Activated gamma-delta T cell treated with Interleukin-2 at 50 U/mL for 16 hours (primary cell): ENCODE data around the gene SEC14L1.
A peak's percentile ranks its signal among the peaks of the same experiment; 100 is the strongest.

Experiments
- DNase-seq: peaks from one replicate; pipeline ENCODE4 v3.0.0-alpha.2; 2020

The SEC14L1 gene

DNA sequence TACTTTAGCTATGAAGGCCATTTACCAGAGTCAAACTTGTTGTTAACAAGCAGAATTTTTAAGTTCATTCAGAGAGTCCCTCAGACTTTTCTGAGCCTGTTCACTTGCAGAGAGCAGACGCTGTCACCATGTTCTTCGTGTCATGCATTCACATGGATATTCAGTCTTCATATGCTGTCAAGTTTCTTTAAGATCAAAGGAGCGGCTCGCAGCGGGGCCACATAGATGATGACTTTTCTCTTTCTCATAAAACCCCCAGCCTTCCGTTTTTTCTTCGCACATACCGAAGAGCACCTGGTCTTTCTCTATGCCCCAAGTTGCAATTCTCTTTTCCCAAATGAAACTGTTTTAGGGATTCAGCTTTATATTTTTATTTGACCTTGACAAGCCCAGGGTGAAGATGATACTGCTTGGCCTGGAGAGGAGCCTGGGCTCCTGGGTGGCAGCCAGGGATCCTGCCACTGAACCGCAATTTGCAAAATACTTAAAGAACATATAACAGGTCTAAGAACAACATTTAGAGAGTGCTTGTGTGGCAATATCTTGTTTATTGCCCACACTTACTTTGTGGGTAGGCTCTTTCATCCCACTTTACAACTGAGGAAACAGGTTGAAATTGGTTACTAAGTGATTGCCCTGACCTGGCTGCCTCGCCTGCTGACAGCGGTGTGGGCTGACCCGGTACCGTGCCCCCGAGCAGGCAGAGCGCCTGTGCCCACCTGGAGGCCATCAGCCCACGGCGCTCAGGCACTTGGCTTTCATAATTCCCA, 22.9 kb downstream of the SEC14L1 start:
- DNase-seq, result no peak

DNA sequence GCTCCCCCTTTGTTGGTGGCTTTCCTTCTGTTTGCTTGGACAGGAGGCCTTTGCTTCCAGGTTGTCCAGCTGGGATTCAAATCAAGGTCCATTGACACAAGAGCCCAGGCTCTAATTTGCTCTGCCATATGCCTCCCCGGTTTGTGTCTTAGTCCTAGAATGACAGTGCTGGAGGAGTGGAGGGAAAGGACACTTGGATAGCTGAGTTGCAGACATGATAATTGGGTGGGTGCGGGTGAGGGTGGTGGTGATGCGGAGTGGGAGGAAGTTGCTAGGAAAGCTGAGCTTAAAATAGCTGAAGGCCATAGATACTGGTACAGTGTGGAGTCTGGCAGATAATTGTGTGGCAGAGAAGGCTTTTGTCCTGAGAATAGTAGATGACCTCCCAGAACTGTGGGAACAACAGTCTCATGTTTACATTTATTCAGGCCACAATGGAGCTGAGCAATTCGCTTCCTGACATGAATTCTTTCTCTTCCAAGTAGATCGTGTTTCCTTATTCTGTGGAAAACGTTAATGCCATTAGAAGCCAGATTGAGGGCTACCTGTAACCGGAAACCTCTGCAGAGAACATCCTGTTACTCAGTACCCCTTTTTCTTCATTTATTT, 23.8 kb downstream of the SEC14L1 start:
- no peak for DNase-seq

DNA sequence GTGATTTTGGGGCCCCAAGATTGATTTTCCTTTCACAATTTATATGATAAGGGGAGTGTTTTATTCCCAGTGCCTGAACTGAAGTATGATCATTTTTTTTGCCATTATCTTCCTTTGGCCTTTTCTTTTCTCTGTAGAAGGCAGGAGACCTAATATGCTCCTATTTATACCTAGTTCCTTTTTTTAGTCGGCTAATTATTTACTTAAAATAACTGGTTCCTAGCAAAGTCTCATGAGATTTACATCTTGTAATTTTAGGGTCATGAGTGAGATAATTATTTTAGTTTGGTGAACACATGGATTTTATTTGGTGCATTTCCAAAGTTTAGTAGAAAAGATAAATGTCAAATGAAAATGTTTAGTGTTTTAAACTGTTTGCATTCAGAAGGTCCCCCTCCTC, 24.8 kb downstream of the SEC14L1 start:
- DNase-seq, result no peak

DNA sequence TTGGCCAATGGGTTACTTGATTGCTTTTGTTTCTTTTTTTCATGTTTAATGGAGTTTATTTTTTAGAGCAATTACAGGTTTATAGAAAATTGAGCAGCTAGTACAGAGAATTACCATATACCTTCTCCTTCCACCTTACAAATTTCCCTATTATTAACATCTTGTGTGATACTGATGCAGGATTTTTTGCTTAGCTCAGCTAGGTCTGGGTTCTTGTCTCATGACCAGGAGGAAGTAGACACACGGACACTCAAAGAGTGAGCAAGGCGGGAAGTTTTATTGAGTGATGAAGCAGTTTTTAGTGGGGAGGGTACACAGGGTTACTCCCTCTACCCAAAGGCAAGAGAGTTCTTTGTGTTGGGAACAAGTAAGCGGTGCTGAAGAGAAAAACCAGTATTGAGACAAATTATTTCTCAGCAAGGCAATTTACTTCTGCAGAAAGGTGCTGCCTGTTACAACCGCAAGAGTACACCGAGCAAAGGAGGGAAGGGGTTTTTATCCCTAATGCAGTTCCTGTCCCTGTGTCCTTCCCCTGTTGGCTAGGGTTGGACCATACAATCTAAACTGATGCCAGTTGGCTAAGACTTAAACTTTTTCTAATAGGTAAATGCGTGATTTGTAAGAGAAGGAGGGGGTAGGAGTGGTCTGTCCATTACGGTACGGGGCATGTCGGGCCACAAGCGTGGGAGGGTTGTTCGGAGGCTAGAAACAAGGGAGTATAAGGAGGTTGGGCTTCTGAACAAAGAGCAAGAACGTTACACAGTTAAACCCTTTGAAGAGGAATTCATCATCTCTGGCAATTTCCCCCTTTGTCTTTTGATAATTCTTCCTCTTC, 26.9 kb downstream of the SEC14L1 start:
- DNase-seq, result no peak

DNA sequence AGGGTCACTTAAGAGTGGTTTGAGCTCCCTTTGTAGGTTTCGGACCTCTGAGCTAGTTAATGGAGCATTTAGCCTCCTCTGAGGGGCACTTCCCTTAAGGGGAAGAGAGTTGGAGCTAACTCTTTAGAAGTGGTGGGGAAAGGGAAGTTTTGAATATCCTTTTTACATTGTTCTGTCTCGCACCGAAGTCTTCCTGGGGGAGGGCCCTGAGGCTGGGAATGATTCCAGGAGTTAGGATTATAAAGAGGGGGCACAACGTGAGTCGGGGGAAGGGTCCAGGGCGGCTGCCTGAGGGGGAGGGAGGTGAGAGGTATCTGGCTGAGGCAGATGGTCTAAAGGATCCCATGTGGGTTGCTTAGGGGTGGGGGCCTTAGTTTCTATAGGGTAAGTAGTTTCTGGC, 32.3 kb downstream of the SEC14L1 start:
- DNase-seq, result no peak

DNA sequence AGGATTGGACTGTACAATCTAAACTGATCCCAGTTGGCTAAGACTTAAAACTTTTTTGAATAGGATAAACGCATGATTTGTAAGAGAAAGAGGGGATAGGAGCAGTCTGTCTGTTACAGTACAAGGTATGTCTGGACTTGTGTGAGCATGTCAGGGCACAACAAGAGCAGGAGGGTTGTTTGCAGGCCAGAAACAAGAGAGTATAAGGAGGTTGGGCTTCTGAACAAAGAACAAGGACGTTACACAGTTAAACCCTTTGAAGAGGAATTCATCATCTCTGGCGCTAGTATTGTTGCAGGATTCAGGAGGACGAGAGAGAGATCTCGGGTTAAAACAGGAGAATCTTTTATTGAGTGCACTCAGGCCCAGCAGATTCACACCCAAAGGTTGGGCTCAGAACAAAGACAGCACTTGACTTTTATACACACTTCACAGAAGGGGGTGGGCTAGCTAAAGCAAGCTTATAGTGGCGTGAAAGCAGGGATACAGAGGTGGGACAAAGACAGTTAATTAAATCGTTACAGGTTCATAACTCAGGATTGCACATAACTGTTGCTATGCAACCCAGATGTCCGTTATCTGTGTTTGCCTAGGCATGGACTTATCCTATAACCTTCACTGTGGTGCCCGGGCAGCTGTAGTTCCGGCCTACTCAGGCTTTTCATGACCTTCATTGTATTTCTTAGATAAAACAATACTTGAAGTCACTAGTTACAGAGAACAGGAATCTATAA, 34.3 kb downstream of the SEC14L1 start:
- DNase-seq, result no peak

DNA sequence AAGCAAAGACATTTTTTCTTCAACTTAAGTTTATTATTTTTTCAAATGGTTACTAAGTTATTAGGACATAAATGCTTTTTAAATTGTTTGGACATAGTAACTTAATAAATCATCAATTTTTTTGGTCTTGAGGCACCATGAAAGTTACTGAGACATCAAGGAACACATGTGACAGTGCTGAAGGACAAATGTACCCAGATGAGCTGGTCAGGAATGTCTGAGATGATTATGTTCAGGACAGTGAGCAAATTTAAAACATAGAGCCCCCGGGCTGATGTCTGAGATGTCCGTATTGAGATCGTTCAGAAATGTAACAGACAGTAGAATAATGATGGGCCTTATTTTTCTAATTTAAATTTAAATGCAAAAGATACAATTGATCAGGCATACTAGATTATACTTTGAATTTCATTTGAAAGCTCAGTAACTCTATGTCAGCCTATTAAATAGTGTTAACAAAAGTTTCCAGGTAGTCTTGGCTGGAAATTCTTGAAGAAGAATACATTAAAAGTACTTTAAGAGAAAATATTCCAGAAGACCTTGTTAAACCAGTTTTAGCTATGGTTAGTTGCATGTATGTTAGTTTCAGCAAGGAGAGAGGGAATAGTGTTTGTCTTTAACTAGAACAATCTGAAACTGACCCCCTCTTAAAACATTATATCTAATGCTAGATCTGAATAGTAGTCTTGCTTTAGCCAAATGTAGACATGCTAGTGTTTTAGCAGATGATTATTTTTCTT, 36.4 kb downstream of the SEC14L1 start:
- DNase-seq, result no peak

DNA sequence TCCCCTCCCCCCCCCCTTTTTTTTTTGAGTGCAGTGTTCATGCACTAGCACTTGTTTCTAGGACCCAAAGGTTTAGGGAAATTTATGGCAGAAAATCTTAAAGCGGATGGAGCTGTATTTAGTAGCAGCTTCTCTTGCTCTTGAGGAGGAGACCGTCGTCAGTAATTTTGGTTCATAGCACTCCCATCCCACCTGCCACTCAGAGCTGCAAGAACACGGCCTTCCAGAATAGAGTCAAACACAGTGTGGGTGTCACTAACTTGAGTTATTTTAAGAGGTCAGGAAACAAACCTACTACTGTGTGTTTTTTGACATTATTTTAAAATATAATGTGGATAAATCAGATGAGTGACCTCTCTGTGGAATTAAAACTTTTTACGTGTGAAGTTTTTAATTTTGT, 37.3 kb downstream of the SEC14L1 start:
- no peak for DNase-seq

DNA sequence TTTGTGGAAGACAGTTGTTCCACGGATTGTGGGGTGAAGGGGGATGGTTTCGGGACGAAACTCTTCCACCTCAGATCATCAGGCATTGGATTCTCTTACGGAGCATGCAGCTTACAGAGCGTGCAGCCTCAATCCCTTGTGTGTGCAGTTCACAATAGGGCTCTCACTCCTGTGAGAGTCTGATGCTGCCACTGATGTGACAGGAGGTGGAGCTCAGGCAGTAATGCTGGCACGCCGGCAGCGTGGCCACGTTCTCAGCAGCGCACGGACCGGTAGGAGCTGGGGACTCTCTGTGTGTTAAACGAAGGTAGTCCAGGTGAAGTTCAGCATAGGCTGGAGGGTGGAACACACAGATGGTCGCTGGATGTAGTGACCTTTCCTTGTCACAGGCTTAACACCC, 37.8 kb downstream of the SEC14L1 start:
- no peak for DNase-seq

DNA sequence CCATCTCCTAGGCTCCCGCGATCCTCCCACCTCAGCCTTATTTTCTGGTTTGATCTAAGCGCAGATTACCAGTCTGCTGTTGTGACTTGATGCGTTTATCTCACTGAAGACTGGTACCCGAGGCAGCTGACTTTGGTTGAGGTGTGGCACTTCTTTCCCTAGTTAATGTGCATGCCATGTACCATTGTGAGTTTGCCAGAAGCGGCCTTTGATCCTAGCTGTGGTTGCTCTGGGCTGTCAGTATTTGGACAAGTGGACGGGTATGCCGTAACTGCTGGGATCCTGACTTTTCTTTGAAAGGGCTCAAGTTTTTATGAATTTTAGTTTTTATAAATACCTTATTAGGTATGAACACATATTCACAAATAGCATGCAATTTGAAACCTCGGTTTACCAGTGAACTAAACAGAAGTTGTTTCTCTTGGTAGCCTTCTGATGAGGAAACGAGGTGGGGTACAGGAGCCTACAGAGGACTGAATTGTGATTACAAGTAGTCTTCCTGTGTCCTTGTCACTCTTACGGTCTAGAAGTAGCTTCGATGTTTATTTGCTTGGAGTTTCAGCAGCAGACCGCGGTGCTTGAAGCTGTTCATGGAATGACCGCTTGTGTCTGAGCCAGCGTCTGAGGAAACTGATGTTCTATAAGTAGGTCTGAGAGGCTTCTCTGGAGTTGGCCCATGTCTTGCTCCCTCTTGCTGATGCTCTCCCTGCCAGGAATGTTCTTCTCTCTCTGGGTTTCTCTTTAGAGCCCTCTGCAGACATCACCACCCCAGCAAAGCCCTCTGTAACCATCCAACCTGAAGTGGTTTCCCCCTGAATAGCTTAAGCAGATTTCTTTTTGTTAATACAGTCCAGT, 40.0 kb downstream of the SEC14L1 start:
- DNase-seq, result no peak

DNA sequence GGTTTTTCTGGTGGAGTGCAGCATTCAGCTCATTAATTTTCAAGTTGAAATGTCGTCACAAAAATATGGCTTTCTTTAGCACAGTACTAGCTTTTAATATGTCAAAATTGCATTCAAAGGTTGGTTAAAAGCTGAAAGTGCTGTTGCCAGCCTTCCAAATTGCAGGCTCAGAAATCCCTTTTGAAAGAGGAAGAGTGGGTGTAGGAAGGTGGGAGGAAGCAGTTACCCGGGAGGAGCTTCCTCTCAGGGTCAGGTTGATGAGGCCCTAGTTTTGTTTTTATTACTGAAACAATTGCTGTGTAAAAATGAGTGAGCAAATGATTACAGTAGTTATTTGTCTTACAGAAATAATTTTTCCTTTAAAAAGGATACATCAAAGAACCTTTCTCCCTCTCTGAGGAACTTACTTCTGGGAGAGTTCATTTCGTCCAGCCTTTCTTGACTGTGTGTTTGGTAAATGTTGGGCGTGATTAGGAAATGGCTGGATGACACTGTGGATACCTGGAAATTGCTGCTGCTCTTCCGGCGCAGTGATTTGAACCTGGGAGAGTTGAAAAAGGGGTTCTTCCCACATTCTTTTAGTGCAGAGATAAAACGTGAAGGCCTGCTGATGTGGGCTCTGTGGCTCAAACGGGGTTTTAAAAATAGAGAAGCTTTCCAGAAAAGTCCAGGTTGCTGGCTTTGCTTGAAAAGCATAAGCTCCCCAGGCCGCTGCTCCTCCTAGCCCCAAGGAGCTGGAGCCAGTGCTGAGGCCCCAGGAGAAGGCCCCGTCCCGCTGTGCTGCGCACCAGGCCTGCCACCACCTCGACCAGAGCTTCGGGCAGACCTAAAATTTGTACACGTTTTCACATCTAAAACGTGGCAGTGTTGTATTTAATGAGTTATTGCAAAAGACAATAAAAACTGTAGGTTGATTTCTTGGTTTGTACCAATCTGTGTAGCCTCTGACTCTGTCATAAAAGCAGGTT, 41.7 kb downstream of the SEC14L1 start:
- DNase-seq, result no peak

DNA sequence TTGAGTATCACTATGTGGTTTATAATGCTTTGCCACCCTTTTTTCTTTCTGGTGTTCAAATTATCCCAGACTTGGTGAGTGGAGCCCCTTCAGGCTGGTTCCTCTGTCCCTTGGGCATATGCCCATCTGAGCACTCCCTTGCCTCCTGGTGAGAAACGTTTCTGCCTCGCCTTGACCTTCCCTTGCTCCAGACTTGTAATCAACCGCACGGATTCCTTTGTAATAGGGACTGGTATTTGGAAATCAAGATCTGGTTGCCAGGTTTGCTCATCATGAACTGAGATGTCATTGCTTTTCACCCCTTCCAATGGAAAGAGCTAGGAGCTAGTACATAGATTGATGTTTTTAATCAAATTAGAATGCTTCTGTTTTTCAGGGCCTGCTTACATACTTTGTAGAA, 43.7 kb downstream of the SEC14L1 start:
- DNase-seq, result no peak

DNA sequence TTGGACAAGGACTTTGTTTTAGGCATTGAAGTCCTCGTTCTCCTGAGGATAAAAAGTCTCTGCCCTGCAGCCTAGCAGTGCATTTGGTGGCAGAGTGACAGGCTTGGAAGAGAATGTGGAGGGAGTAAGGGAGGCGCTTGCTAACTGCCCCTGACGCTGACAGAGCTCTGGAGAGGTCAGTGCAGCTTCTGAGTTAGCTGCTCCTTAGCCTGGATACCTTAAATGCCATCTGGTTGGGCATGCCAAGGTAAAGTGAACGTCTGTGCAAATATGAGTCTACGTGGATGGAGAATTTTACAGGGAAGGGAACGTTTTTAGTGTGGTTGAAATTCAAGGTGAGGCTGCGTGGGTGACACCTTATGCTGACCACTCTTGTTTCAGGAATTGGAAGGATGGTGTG, 44.4 kb downstream of the SEC14L1 start:
- DNase-seq, result no peak

DNA sequence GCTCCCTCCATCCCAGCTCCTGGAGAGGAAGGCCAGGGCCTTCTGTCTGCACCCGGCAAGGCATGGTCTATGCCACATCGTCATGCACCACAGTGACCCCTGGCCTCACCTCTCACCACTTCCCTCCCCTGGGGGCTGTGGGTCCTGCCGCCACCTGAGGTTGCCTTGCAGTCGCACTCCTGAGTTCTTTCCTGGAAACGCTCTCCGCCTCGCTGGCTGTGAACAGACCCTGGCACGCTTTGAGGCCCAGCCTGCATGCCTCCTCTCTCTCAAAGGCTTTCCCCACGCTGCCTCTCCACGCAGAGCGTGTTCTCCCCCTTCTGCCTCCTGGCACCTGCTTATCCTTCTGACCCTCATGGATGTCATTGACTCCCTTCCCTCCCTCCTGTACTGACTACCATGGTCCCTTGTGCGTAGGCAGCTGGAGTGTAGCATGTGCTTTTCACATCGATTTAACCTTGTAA, 45.4 kb downstream of the SEC14L1 start:
- DNase-seq, result peak; percentile 33

DNA sequence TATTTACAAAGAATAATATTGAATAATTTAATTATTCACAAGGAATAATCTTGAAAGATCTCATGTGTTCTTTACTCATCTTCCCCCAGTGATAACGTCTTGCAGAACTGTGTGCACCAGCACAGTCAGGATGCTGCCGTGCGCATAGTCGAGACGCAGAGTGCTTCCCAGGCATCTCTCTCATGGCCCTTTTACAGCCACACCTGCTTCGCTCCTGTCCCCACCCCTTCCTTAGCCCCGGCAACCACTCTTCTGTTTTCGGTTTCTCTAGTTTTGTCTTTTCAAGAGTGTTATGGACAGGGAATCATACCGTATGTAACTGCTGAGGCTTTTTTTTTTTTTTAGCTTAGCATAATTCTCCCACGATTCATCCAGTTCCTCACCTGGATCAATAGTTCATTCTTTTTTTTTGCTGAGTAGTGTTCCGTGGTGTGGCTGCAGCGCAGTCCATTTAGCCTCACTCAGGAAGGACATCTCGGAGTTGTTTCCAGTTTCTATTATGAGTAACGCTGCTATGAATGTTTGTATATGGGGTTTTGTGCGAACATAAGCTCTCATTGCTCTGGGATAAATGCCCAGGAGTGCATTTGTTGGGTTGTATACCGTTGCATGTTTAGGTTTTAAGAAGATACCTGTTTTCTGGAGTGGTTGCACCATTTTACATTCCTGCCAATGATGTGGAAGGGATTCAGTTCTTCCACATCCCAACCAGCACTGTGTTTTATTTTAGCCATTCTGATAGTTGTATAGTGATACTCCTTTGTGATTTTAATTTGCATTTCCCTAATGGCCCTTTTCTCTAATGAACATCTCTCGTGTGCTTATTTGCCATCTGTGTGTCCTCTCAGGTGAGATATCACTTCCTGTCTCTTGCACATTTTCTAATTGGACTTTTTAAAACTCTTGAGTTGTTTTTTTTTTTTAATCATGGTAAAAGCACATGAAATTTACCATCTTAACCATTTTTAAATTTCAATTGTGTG, 47.6 kb downstream of the SEC14L1 start:
- DNase-seq, result no peak

DNA sequence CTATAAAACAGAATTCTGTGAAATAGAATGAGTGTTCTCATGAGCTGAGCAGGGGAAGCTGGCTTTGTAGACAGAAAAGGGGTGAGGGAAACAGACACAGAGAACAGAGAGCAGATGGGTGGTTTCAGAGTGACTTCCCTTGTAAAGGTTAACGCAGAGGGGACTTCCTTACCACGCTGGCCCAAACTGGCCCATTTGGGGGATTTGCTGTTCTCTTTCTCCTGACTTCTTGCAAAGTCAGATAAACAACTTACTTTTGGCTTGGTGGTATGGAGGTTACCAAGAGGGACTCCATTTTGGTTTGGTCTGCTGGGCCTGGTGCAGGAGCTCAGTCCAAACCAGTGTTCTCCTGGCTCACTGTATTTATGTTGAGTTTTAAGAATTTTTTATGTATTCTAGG, 48.4 kb downstream of the SEC14L1 start:
- DNase-seq, result no peak

DNA sequence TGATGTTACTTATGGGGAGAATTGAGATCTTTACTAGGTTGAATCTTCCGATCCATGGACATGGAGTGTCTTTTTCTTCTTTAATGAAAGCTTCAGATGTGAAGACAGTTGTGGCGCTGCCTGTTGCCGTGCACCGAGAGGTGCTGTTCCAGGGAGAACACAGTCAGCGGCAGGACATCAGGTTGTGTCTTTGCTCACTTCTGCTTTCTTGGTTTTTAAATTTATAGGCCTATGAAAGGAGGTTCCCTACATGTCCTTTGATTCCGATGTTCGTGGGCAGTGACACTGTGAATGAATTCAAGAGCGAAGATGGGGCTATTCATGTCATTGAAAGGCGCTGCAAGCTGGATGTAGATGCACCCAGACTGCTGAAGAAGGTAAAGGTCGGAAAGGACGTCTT, 49.8 kb downstream of the SEC14L1 start:
- DNase-seq, result no peak

DNA sequence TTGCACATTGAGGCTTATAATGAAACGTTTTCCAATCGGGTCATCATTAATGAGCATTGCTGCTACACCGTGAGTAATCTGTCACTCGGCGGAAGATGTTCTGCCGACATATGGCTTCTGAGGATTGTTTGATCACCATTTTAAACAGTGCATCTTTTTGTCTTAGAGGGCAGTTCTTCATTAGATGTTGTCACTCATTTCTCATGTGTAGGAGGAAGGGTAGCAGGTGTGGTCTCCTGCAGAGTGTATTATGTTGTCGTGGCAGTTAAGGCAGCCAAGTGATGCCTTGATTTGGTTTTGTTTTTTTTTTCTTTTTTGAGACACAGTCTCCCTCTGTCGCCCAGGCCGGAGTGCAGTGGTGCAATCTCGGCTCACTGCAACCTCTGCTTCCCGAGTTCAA, 50.5 kb downstream of the SEC14L1 start:
- DNase-seq, result no peak

DNA sequence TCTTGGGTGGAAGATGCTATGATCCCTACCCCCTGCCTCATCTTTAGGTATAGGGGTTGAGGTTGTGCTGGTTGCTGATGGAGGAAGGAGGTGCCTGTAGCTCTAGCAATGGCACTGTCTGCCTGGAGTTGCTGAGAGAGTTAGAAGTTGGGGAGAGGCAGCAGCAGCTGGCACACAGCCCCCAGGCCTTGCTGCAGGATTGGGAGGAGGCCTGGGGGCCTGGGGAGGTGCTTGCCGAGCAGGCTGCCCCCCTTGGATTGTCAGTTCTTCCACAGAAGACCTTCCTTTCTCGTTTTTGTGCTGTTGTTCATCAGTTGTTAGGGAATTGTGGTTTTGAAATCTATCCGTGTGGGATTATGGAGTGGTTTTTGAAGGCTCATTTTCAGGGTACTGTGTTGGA, 52.9 kb downstream of the SEC14L1 start:
- DNase-seq, result no peak
